Subcutaneous abdominal adipose tissue (tissue), 5 donors: ENCODE results near the gene AIFM2.

ENCODE experiments used
- H3K27ac ChIP-seq: one replicate; pipeline ENCODE4 v1.7.0; 2013; ENCODE audit warnings: low read depth, mild to moderate bottlenecking, inconsistent platforms, low read length, moderate library complexity
- H3K27me3 ChIP-seq, 5 donors: one replicate each; pipeline ENCODE4 v1.7.0; 2013; ENCODE audit warnings: low read length in 5 of 5, inconsistent platforms in 1 of 5; ENCODE audit not compliant: control insufficient read depth in 5 of 5, insufficient read depth in 4 of 5
- H3K36me3 ChIP-seq, 5 donors: one replicate each; pipeline ENCODE4 v1.7.0; 2013; ENCODE audit warnings: low read length in 5 of 5; ENCODE audit not compliant: control insufficient read depth in 5 of 5, insufficient read depth in 5 of 5
- H3K4me1 ChIP-seq, 5 donors: one replicate each; pipeline ENCODE4 v1.7.0; 2013; ENCODE audit warnings: low read length in 5 of 5, mild to moderate bottlenecking in 3 of 5, moderate library complexity in 1 of 5; ENCODE audit not compliant: control insufficient read depth in 5 of 5, insufficient read depth in 5 of 5
- H3K4me3 ChIP-seq, 5 donors: one replicate each; pipeline ENCODE4 v1.7.0; 2013; ENCODE audit warnings: low read length in 5 of 5, low read depth in 1 of 5
- H3K9ac ChIP-seq, 5 donors: one replicate each; pipeline ENCODE4 v1.7.0; 2013; ENCODE audit warnings: low read length in 5 of 5, mild to moderate bottlenecking in 4 of 5, moderate library complexity in 3 of 5
- H3K9me3 ChIP-seq, 5 donors: one replicate each; pipeline ENCODE4 v1.7.0; 2013; ENCODE audit warnings: low read length in 5 of 5; ENCODE audit not compliant: control insufficient read depth in 5 of 5
- donor health status: healthy.
- donor health status: healthy.
- donor health status: healthy.
- donor health status: healthy.
- donor health status: healthy.

Gene AIFM2

GRCh38 chr10:70068925-70069324 lies 63.7 kb downstream of the AIFM2 start:
- no peaks in the 10 kb centered on the region for H3K36me3 ChIP-seq
- H3K4me3 ChIP-seq: no peak overlapping the region
- no peak overlapping the region for H3K27ac ChIP-seq
- H3K9ac ChIP-seq: no peak overlapping the region
- H3K4me1 ChIP-seq: no peaks in the 10 kb centered on the region
- no peaks in the 10 kb centered on the region for H3K9me3 ChIP-seq
- no peaks in the 10 kb centered on the region for H3K27me3 ChIP-seq

GRCh38 chr10:70067586-70067985 lies 65.0 kb downstream of the AIFM2 start:
- no peaks in the 10 kb centered on the region for H3K4me1 ChIP-seq

GRCh38 chr10:70066190-70066589 lies 66.4 kb downstream of the AIFM2 start:
- Histone ChIP-seq H3K36me3 (no peaks in the 10 kb centered on the region), H3K9ac (no peak overlapping the region), H3K4me3 (no peak overlapping the region), H3K4me1 (no peaks in the 10 kb centered on the region), H3K27ac (no peak overlapping the region), H3K27me3 (no peaks in the 10 kb centered on the region), H3K9me3 (no peaks in the 10 kb centered on the region)

More at GRCh38 chr10:70067586-70067985, 65.0 kb downstream of the AIFM2 start:
- Histone ChIP-seq H3K9ac (no peak overlapping the region), H3K4me3 (no peak overlapping the region), H3K9me3 (no peaks in the 10 kb centered on the region), H3K27ac (no peak overlapping the region), H3K27me3 (no peaks in the 10 kb centered on the region), H3K36me3 (no peaks in the 10 kb centered on the region)

GRCh38 chr10:70064486-70064885 lies 68.1 kb downstream of the AIFM2 start:
- Histone ChIP-seq H3K4me3 (no peak overlapping the region), H3K4me1 (no peaks in the 10 kb centered on the region), H3K36me3 (no peaks in the 10 kb centered on the region), H3K27ac (no peak overlapping the region), H3K9ac (no peak overlapping the region), H3K9me3 (no peaks in the 10 kb centered on the region), H3K27me3 (no peaks in the 10 kb centered on the region)

- Histone ChIP-seq H3K9me3 (no peaks in the 10 kb centered on the region), H3K36me3 (no peaks in the 10 kb centered on the region), H3K4me1 (no peaks in the 10 kb centered on the region), H3K27ac (no peak overlapping the region), H3K4me3 (no peak overlapping the region), H3K9ac (no peak overlapping the region), H3K27me3 (no peaks in the 10 kb centered on the region)
Measured at GRCh38 chr10:70063418-70064098, 69.1 kb downstream of the AIFM2 start.
